A549 (cell line): Measurements from ENCODE around the gene PKD1. TPM values are rescaled to one million over a fixed set of nuclear protein-coding genes. Genes with fewer than 3 reads are reported as not detected.

Experiments used
- ATAC-seq, 2 experiments: fragments of 200-7000 bp in 1 of 2; fragments of >200 bp in 1 of 2; cut with Nextera tagmentation in 1 of 2; cut with Tn5 transposase in 1 of 2; 3 replicates each; pipeline versions ENCODE4 v1.8.0 to v1.9.1; 2018 to 2020; ENCODE audit warnings: mild to moderate bottlenecking in 1 of 2, moderate library complexity in 1 of 2
- CTCF ChIA-PET: fragments of 300-600 bp; sonication (Branson Sonifier 250); formaldehyde crosslinking; extraction: SDS; loops from one replicate; lab custom pipeline; 2021; ENCODE audit warnings: antibody characterized with exemption, inconsistent platforms; lab: Yijun Ruan, JAX
- POLR2A ChIA-PET: fragments of 350-600 bp; formaldehyde crosslinking; extraction: SDS; loops from one replicate; lab custom pipeline; 2021; ENCODE audit warnings: antibody characterized with exemption, inconsistent platforms; lab: Yijun Ruan, JAX
- DNase-seq, 2 experiments: peaks; one replicate each; pipeline versions ENCODE4 v3.0.0 to v3.0.0-alpha.2; 2011 to 2016; ENCODE audit warnings: low read depth in 1 of 2, low spot score in 1 of 2
- FAIRE-seq: peaks from 2 replicates; lab custom pipeline; 2011; peaks lifted over from hg19 to GRCh38; lab: Jason Lieb, UNC
- H3K27ac ChIP-seq, 2 experiments: fragments of >200 bp; sonication (Bioruptor Twin); formaldehyde crosslinking; 3 replicates each; pipeline ENCODE4 v1.5.1; 2016 to 2017
- H3K4me1 ChIP-seq: fragments of >200 bp; sonication (Bioruptor Twin); formaldehyde crosslinking; 3 replicates; pipeline ENCODE4 v1.6.1; 2016
- H3K4me2 ChIP-seq: fragments of >200 bp; sonication (Bioruptor Twin); formaldehyde crosslinking; 3 replicates; pipeline ENCODE4 v1.6.1; 2016
- H3K4me3 ChIP-seq: fragments of >200 bp; sonication (Bioruptor Twin); formaldehyde crosslinking; 3 replicates; pipeline ENCODE4 v1.5.1; 2016
- H3K9me3 ChIP-seq: fragments of >200 bp; sonication (Bioruptor Twin); formaldehyde crosslinking; 3 replicates; pipeline ENCODE4 v1.6.1; 2016
- CEBPB ChIP-seq, 2 experiments: fragments of >200 bp in 1 of 2; sonication (Bioruptor Twin) in 1 of 2; formaldehyde crosslinking in 1 of 2; IDR thresholded peaks; 2 replicates each; pipeline ENCODE4 v1.6.1; 2012 to 2016
- CHD2 ChIP-seq: fragments of 150-350 bp; IDR thresholded peaks from 2 replicates; pipeline ENCODE4 v1.6.1; 2014; ENCODE audit warnings: low read length; ENCODE audit not compliant: partially characterized antibody
- CTCF ChIP-seq: fragments of >200 bp; sonication (Bioruptor Twin); formaldehyde crosslinking; IDR thresholded peaks from 3 replicates; pipeline ENCODE4 v1.5.1; 2016
- ELK1 ChIP-seq: fragments of 150-350 bp; IDR thresholded peaks from 2 replicates; pipeline ENCODE4 v1.6.1; 2014; ENCODE audit warnings: low read depth, mild to moderate bottlenecking, low read length
- FOSB ChIP-seq: fragments of 250-450 bp; sonication (Bioruptor Pico); IDR thresholded peaks from 2 replicates; pipeline ENCODE4 v1.5.0; 2020; ENCODE audit warnings: mild to moderate bottlenecking, moderate library complexity
- FOSL2 ChIP-seq, 2 experiments: fragments of 450-650 bp in 1 of 2; fragments of >200 bp in 1 of 2; sonication (Bioruptor Twin) in 1 of 2; formaldehyde crosslinking; IDR thresholded peaks; 2 replicates each; pipeline versions ENCODE4 v1.5.0 to v1.6.1; 2016 to 2020; ENCODE audit warnings: mild to moderate bottlenecking in 1 of 2, moderate library complexity in 1 of 2
- HDAC2 ChIP-seq: fragments of 200-600 bp; sonication (generic); IDR thresholded peaks from 2 replicates; pipeline ENCODE4 v1.6.1; 2016
- HOXA7 ChIP-seq: fragments of 250-450 bp; sonication (Bioruptor Pico); IDR thresholded peaks from 2 replicates; pipeline ENCODE4 v1.5.0; 2020; ENCODE audit warnings: mild to moderate bottlenecking, moderate library complexity
- HOXB13 ChIP-seq: fragments of 250-450 bp; sonication (Bioruptor Pico); IDR thresholded peaks from 2 replicates; pipeline ENCODE4 v1.5.0; 2020; ENCODE audit warnings: low read depth, mild to moderate bottlenecking, moderate library complexity
- HOXB5 ChIP-seq: fragments of 250-450 bp; sonication (Bioruptor Pico); IDR thresholded peaks from 2 replicates; pipeline ENCODE4 v1.5.0; 2020; ENCODE audit warnings: mild to moderate bottlenecking, moderate library complexity
- MAZ ChIP-seq: fragments of 150-350 bp; IDR thresholded peaks from 2 replicates; pipeline ENCODE4 v1.6.1; 2014; ENCODE audit warnings: antibody characterized with exemption, low read depth, low read length, borderline replicate concordance
- MYC ChIP-seq: IDR thresholded peaks from 2 replicates; pipeline ENCODE4 v1.6.1; 2012; ENCODE audit warnings: mild to moderate bottlenecking, inconsistent platforms, low read length, improper control_type of control experiment, borderline replicate concordance
- NPAS2 ChIP-seq: fragments of 250-450 bp; sonication (Bioruptor Pico); IDR thresholded peaks from 2 replicates; pipeline ENCODE4 v1.8.0; 2022; ENCODE audit warnings: mild to moderate bottlenecking, moderate library complexity, borderline replicate concordance
- POLR2A ChIP-seq: IDR thresholded peaks from 2 replicates; pipeline ENCODE4 v1.6.1; 2012; ENCODE audit warnings: mild to moderate bottlenecking, low read length
- SREBF2 ChIP-seq: fragments of 450-650 bp; IDR thresholded peaks from 2 replicates; pipeline ENCODE4 v1.6.1; 2014; ENCODE audit warnings: mild to moderate bottlenecking, moderate library complexity
- TFCP2L1 ChIP-seq: fragments of 250-450 bp; sonication (Bioruptor Pico); IDR thresholded peaks from 2 replicates; pipeline ENCODE4 v1.5.0; 2021; ENCODE audit warnings: mild to moderate bottlenecking
- TP53 ChIP-seq: fragments of 250-450 bp; sonication (Bioruptor Pico); IDR thresholded peaks from 2 replicates; pipeline ENCODE4 v1.5.0; 2021; ENCODE audit warnings: mild to moderate bottlenecking, moderate library complexity
- ZC3H11A ChIP-seq: fragments of 450-650 bp; IDR thresholded peaks from 2 replicates; pipeline ENCODE4 v1.6.1; 2014; ENCODE audit warnings: antibody characterized with exemption, mild to moderate bottlenecking
- ZFP36 ChIP-seq: fragments of 450-650 bp; IDR thresholded peaks from 2 replicates; pipeline ENCODE4 v1.6.1; 2014; ENCODE audit warnings: borderline replicate concordance; ENCODE audit not compliant: partially characterized antibody
- WGBS: methylation state at CpG from one replicate; pipeline ENCODE4 v1.1.6; 2017; ENCODE audit errors: missing lambda C conversion rate; 5-methylcytosine and 5-hydroxymethylcytosine counted together
- polyA plus RNA-seq, 4 experiments: library from polyadenylated mRNA; depleted of rRNA in 3 of 4; stranded (reverse); fragments of >200 nt; fragmentation: RNase III in 1 of 4; extraction: RNeasy Plus Mini Kit Qiagen cat#74134 plus additional on column Dnase treatment in 1 of 4; gene quantifications; 2 replicates in 3 of 4; 3 replicates in 1 of 4; pipeline ENCODE4 v1.2.3, GENCODE V29; 2011 to 2017
- TF ChIP-seq, protein P1 (sequence below): IDR thresholded peaks from 2 replicates; pipeline ENCODE4 v1.6.1; 2012; ENCODE audit warnings: low read depth, borderline replicate concordance
- TF ChIP-seq, protein P2 (sequence below): fragments of >200 bp; sonication (Bioruptor Twin); formaldehyde crosslinking; IDR thresholded peaks from 3 replicates; pipeline ENCODE4 v1.6.1; 2016
- TF ChIP-seq, protein P3 (sequence below): fragments of 450-650 bp; IDR thresholded peaks from 2 replicates; pipeline ENCODE4 v1.6.1; 2014; ENCODE audit warnings: antibody characterized with exemption

PKD1 gene
- polyA plus RNA-seq, 2 of the 4 experiments (the other 2 are of a cell fraction): 11.5 to 39.2 TPM

GRCh38 chr16:2175454-2175853 is 39.8 kb upstream of the PKD1 start (continued):
- no peak for TF ChIP-seq ZC3H11A
- no peak for TF ChIP-seq HOXB13 (CRISPR knock-in tag)
- TF ChIP-seq FOSB: no peak
- no peak for TF ChIP-seq POLR2A

DNA sequence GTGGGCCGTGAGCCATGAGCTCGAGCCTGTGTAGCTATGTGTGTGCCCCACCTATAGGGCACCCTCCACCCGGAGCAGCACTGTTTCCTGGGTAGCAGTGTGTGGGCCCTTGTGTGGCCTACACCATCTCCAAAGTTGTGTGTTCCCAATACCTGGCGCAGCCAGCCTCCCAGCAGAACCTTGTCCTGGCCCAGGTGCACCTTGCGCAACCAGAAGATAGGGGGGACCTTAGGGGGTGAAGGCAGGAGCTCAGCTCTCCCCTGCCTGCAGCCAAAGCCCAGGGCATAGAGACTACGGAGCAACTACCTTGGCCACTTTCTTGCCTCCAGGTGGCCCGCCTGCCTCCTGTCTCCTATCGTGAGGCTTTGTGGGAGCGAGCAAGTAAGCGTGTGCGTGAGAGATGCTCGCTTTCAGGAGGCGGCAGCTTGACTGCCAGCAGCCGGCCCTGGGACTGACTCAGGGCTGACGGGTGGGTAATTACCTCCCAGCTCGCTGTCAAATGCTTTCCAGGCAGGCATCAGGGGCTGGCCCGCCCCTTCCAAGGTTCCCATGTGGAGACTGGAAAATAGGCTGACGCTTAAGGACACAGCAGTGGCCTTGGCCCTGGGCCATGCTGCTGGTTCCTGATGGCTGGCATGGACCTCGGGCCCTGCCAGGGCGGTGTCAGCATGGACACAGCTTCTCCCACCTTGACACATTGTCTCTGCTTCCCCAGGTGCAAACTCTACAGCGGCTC is 38.9 kb upstream of the PKD1 start:
- FAIRE-seq: no peak
- Histone ChIP-seq H3K4me1 (no peaks in the 10 kb centered on the region), H3K9me3 (no peaks in the 10 kb centered on the region), H3K4me2 (no peak overlapping the region), H3K4me3 (no peak overlapping the region), H3K27ac (no peak overlapping the region)
- ChIA-PET POLR2A (interaction anchor here (0.7 kb wide), 1 partner anchor 616 kb away, joined by 3 read pairs; no protein-coding TSS in a partner anchor), CTCF (interaction anchor here (2.7 kb wide), 1 partner anchor 20 kb away, joined by 11 read pairs; no protein-coding TSS in a partner anchor)
- WGBS: 89% methylated on average over 17 of the region's 21 CpGs
- no peak for DNase-seq
- ATAC-seq: no peak
- peak in 1 of 2 experiments; percentile 68; a peak in 1 of 4 replicates for TF ChIP-seq CEBPB (IDR thresholded peaks at IDR 0.05)
- no peak for TF ChIP-seq NPAS2 (CRISPR knock-in tag)
- TF ChIP-seq, all 56 proteins: peak for 1

- Histone ChIP-seq H3K4me1 (no peaks in the 10 kb centered on the region), H3K4me3 (no peak overlapping the region), H3K9me3 (no peaks in the 10 kb centered on the region), H3K27ac (no peak overlapping the region), H3K4me2 (no peak overlapping the region)
- DNase-seq: no peak
- ChIA-PET CTCF (interaction anchor here (2.7 kb wide), 1 partner anchor 21 kb away, joined by 11 read pairs; no protein-coding TSS in a partner anchor), POLR2A (interaction anchor here (2.8 kb wide), 1 partner anchor 19 kb away, joined by 16 read pairs; the partner anchor contains the start of gene TRAF7)
- TF ChIP-seq ZFP36: no peak
- no peak for TF ChIP-seq CTCF
- TF ChIP-seq HOXB5 (CRISPR knock-in tag): no peak
- TF ChIP-seq CHD2: no peak
- ATAC-seq: no peak
- no peak for FAIRE-seq
- WGBS: 90% methylated on average over 2 of the region's 4 CpGs
These were observed 38.2 kb upstream of the PKD1 start for GRCh38 chr16:2173916-2174315.

- POLR2A ChIA-PET: interaction anchor here (2.8 kb wide), 1 partner anchor 18 kb away, joined by 16 read pairs; the partner anchor contains the start of gene TRAF7
- DNase-seq (no peak), FAIRE-seq (no peak), ATAC-seq (no peak)
- no peak overlapping the region for H3K27ac ChIP-seq
- H3K9me3 ChIP-seq: no peaks in the 10 kb centered on the region
- H3K4me2 ChIP-seq: no peak overlapping the region
- WGBS: 95% methylated on average over 14 of the region's 14 CpGs
- no peaks in the 10 kb centered on the region for H3K4me1 ChIP-seq
- no peak for TF ChIP-seq SREBF2
- TF ChIP-seq MYC: no peak
- TF ChIP-seq FOSL2 (IDR thresholded peaks at IDR 0.05): no peak
- no peak for TF ChIP-seq FOSL2 (CRISPR knock-in tag; IDR thresholded peaks at IDR 0.05)
- TF ChIP-seq, protein P1, sequence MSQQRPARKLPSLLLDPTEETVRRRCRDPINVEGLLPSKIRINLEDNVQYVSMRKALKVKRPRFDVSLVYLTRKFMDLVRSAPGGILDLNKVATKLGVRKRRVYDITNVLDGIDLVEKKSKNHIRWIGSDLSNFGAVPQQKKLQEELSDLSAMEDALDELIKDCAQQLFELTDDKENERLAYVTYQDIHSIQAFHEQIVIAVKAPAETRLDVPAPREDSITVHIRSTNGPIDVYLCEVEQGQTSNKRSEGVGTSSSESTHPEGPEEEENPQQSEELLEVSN: no peak
- TF ChIP-seq HDAC2: no peak
- no peak for TF ChIP-seq MAZ
- no peak for TF ChIP-seq HOXB5 (CRISPR knock-in tag)
- TF ChIP-seq NPAS2 (CRISPR knock-in tag): no peak
- no peak for TF ChIP-seq FOSB
- TF ChIP-seq, protein P2, sequence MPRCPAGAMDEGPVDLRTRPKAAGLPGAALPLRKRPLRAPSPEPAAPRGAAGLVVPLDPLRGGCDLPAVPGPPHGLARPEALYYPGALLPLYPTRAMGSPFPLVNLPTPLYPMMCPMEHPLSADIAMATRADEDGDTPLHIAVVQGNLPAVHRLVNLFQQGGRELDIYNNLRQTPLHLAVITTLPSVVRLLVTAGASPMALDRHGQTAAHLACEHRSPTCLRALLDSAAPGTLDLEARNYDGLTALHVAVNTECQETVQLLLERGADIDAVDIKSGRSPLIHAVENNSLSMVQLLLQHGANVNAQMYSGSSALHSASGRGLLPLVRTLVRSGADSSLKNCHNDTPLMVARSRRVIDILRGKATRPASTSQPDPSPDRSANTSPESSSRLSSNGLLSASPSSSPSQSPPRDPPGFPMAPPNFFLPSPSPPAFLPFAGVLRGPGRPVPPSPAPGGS: no peak
- no peak for TF ChIP-seq HOXA7
- no peak for TF ChIP-seq TP53 (CRISPR knock-in tag)
- no peak for TF ChIP-seq TFCP2L1 (CRISPR knock-in tag)
- TF ChIP-seq, protein P3, sequence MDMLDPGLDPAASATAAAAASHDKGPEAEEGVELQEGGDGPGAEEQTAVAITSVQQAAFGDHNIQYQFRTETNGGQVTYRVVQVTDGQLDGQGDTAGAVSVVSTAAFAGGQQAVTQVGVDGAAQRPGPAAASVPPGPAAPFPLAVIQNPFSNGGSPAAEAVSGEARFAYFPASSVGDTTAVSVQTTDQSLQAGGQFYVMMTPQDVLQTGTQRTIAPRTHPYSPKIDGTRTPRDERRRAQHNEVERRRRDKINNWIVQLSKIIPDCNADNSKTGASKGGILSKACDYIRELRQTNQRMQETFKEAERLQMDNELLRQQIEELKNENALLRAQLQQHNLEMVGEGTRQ: no peak
- TF ChIP-seq HOXB13 (CRISPR knock-in tag): no peak
- no peak for TF ChIP-seq ELK1
- no peak overlapping the region for H3K4me3 ChIP-seq
- CTCF ChIA-PET: interaction anchor here (0.7 to 2.7 kb wide), 2 partner anchors 22 to 126 kb away, joined by 3 to 11 read pairs; partner anchors contain the start of genes NTHL1 and TSC2
These were observed 37.7 kb upstream of the PKD1 start for GRCh38 chr16:2173366-2173765.
